ENCODE data around the gene ASB4.

The ASB4 gene

DNA sequence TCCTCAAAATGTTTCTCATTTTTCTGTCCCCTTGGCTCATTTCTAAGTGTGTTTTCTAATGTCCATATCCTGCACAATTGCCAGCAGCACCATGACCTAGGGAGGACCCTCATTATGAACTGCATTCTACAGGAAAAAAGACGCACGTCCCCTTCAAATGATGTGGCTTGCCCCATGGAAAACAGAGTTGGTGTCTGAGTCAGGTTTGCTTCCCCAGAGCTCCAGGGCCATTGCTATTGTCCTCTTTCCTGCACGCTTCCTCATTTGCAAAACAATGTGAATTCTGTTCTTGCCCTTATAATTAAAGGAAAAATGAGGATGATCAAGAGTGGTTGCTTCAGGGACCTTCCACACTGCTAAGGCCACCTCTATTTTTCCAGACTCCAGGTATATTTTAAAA, 14.7 kb upstream of the ASB4 start:
- Mint-ChIP-seq H3K27me3 (peaks cover 3% of the 10 kb centered on the region), H3K36me3 (ENCODE audit: low read depth) (no peaks in the 10 kb centered on the region), H3K9me3 (no peaks in the 10 kb centered on the region), H3K4me1 (peaks cover 14% of the 10 kb centered on the region), H3K27ac (no peak overlapping the region), H3K4me3 (no peak overlapping the region)
- ATAC-seq: no peak
- no peak for DNase-seq

DNA sequence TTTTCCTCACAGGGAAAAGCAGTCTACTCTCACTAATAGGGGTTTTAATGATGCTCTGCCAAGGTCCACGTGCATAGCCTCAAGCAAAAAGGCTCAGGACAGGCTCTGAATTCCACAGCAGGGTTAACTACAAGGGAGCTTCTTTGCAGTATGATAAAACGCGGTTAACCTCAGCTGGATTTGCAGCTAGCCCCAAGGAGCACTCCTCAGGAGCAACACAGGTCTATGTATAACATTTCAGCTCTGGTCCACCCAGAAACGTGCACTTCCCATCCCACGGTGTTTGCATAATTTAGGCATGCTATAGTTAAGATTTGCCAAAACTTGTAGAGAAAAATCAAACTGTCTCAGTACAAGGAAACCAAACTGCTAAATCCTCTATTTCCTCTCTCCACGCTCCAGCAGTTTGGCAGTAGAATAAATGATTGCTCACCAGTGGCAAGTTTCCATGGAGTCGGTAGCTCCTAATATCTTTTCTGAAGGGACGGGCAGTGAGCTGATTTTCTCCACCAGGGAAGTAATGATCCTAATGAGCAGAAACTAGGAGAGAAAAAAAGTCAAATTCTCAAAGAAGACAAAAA, 13.1 kb upstream of the ASB4 start:
- no peaks in the 10 kb centered on the region for H3K36me3 Mint-ChIP-seq (ENCODE audit: low read depth)
- H3K4me1 Mint-ChIP-seq: peaks cover 14% of the 10 kb centered on the region
- ATAC-seq (no peak), DNase-seq (no peak)
- no peak overlapping the region for H3K27ac Mint-ChIP-seq
- no peaks in the 10 kb centered on the region for H3K9me3 Mint-ChIP-seq
- H3K4me3 Mint-ChIP-seq: no peak overlapping the region
- H3K27me3 Mint-ChIP-seq: peaks cover 3% of the 10 kb centered on the region

DNA sequence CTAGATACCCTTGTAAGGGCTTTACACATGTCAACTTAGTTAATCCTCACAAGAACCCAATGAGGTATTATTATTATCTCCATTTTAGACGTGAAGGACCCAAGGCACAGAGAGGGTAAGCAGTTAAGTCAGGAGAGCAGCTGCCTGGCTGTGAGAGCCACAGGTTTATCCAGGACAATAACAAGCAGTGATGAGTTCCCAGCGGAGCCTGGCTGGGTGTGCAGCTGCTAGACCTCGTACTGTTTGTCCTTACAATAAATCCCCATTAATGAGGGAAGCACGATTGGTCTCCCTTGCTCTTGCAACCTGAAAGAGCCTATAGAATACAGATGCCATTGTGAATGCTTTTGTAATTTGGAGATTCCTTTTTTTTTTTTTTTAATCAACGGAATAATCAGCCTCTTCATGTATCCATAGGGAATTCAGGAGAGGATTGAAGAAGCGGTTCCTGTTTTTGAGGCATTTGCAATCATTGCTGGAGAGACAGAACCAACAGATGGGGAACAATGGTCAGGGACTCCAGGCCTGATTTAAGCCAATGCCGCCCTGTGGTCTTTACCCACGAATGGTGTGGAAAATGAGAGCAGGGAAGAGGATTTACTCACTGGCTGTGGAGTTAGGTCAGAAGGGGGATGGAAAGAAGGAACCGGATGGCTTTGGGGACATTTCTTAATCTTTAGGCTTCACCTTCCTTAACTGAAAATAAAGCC, 12.3 kb upstream of the ASB4 start:
- DNase-seq (no peak), ATAC-seq (no peak)
- Mint-ChIP-seq H3K27ac (no peak overlapping the region), H3K4me3 (no peak overlapping the region), H3K27me3 (peaks cover 9% of the 10 kb centered on the region), H3K4me1 (peaks cover 14% of the 10 kb centered on the region), H3K9me3 (no peaks in the 10 kb centered on the region), H3K36me3 (ENCODE audit: low read depth) (no peaks in the 10 kb centered on the region)

DNA sequence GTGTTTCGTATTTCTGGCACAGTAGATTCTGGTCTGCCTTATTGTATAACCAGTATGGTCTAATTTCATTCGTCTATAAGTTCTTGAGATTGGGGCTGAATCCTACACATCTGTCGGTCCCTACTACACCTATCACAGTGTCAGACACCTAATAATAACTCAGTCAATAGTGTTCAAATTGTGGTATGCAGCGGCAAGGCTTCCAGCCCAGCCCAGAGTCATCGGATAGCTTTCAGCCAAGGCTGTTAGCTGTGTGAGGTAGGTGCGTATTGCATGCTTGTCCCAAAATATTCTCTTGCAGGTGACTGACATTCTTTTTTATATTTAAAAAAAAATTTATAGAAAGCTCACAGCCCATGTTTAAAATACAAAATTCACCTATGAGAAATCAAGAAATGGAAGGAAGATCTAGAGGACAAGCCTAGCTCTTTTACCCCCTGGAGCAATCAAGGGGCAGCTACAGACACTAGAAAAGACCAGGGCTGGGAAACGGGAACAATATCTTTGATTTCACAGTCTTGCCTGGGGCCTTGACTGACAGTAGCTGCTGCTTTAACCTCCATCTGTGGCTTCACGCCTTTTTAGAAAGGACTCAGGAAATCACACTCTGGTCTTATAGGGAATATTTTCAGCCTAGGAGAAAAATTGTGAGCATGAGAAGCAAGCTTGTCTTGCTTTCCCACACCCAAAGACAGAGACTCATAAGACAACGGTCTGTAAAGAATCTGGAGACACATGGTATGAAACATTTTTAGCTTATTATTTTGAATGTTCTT, 9.5 kb upstream of the ASB4 start:
- Mint-ChIP-seq H3K36me3 (ENCODE audit: low read depth) (no peaks in the 10 kb centered on the region), H3K27me3 (peaks cover 9% of the 10 kb centered on the region), H3K9me3 (no peaks in the 10 kb centered on the region), H3K4me1 (no peaks in the 10 kb centered on the region), H3K4me3 (no peak overlapping the region), H3K27ac (no peak overlapping the region)
- DNase-seq (no peak), ATAC-seq (no peak)

DNA sequence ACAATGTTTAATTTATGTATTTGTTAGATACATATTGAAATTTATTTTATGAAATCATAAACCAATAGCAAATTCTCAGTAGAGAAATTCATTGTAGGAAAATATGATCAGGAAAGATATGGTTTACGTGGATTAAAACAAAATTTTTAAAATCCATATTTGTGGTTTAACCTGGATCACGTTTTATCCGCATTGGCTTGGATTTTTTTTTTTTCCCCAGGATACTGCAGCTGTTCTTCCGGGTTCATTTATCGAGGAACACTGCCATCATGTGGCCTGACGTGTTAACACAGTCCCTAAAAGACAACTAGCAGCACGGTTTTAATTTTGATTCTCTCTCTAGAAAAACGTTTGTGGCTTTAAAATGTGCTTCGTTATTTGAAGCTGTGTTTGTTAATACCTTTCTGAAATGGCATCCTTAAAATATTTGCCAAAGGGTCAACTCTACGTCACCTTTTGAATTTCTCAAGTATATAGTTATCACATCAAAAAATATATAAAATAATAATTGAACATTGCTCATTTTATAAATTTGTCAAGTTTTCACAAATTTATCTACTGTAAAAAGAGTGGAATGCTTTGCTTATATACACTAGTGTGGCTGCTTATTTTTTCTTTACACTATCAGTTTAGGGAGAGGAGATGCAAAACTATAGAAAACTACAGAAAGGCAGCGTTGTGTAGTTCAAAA, 8.7 kb upstream of the ASB4 start:
- no peaks in the 10 kb centered on the region for H3K4me1 Mint-ChIP-seq

DNA sequence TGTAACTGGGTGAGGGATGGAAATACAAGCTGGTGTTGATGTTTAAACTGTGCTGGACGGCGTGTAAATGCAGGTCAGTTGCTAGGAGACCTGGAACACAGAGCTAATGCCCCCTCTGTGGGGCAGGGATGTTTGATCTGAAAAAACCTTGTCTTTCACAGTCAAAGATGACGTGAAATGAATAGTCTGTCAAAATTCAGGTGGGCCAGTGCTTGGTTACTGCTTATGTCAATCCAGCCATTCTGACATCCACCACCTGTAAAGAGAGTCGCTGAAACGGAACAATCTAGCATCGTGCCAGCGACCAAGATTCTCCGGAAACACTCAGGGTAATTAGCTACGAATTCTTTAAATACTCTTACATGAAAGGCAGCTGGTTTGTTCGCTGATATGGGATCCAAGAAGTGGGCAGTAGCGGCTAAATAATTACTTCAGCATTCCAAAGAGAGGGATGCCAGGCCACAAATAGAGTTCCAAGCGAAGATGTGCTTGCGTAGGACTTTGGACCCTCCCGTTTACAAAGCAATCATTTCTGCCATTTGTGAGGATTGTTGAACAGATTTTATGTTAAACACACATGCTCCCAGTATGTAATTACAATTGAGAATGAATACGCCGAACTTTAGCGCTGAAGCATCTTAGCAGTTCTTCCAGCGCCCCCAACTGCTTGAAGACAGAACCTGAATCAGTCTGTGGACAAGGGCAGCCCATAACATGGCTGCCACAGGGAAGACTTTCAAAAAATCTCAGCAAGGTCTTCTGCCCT, 7.3 kb upstream of the ASB4 start:
- H3K27ac Mint-ChIP-seq: no peak overlapping the region
- peak; percentile 40 for ATAC-seq

More for the DNA sequence above, 8.7 kb upstream of the ASB4 start:
- peak; percentile 30 for DNase-seq
- peaks cover 9% of the 10 kb centered on the region for H3K27me3 Mint-ChIP-seq
- H3K9me3 Mint-ChIP-seq: no peaks in the 10 kb centered on the region
- no peak overlapping the region for H3K27ac Mint-ChIP-seq
- no peaks in the 10 kb centered on the region for H3K36me3 Mint-ChIP-seq (ENCODE audit: low read depth)
- ATAC-seq: no peak
- no peak overlapping the region for H3K4me3 Mint-ChIP-seq

DNA sequence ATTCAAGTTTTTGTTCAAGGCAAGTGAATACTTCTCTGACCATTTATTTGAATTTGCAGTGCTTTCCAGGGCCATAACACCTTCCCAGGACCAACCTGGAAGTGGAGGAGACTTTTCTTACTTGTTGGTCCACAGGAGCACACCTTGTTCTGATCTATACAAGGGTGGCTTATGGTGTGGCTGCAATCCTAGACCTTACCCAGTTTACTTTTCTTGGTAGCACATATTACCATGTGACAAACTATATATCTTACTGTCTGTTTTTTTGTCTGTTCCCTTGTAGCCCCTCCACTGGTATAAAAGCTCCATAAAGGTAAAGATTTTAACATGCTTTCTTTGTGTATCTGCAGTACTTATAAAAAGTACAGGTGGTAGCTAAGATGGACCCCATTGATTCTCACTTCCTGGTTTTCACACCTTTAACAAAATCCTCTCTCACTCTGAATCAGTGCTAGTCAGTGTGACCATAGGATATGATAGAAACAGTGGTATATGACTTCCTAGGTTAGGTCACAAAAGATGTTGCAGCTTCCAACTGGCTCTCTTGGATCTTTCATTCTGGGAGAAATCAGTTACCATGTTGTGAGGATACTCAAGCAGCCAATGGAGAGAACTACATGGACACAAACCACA, 5.6 kb upstream of the ASB4 start:
- no peak for DNase-seq
- Mint-ChIP-seq H3K4me3 (no peak overlapping the region), H3K9me3 (no peaks in the 10 kb centered on the region), H3K27me3 (peaks cover 14% of the 10 kb centered on the region), H3K4me1 (no peaks in the 10 kb centered on the region), H3K36me3 (ENCODE audit: low read depth) (no peaks in the 10 kb centered on the region), H3K27ac (no peak overlapping the region)
- no peak for ATAC-seq

More for the DNA sequence above, 7.3 kb upstream of the ASB4 start:
- Mint-ChIP-seq H3K36me3 (ENCODE audit: low read depth) (no peaks in the 10 kb centered on the region), H3K4me3 (no peak overlapping the region), H3K9me3 (no peaks in the 10 kb centered on the region), H3K27me3 (peaks cover 14% of the 10 kb centered on the region), H3K4me1 (no peaks in the 10 kb centered on the region)
- DNase-seq: no peak

DNA sequence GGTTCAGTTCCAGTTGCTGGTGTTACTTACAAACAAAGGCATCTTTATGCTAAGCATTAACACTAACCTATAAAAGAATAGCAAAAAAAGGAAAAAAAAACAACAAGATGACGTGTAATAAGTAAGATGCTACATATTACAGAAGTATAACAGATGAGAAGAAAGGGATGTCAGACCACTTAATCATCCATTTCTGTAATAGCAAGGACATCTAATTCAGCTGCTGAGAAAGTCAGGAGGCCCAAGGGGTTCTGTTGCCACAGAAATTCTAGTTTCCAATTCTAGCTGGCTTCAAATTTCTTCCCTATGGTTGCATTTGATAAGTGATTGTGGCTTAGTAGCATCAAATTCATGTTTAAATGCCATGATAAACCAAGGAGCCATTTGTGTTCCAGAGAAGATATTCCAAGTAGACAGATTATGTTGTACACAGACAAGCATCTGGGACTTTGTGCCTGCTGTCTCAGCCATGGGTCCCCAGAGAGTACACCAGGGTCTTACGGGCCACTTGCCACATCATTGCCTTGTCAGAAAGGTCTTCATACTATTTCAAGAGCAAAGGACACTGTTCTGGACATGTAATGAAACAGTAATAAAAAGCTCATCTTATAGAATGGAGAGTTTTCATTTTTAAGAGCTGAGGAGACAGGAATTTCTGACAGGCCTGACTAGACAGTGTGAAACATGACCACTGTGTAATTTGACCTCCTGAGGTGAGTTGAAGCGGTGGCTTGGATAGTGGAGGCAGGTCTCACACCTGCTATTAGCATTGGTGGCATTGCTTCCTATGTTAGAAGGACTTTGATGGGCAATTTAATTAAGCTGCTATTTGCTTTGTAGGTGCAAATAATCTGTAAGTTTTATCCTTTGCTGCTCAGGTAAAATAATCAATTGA, 4.2 kb upstream of the ASB4 start:
- no peak overlapping the region for H3K4me3 Mint-ChIP-seq
- H3K36me3 Mint-ChIP-seq (ENCODE audit: low read depth): no peaks in the 10 kb centered on the region
- no peaks in the 10 kb centered on the region for H3K4me1 Mint-ChIP-seq
- ATAC-seq: no peak
- H3K27me3 Mint-ChIP-seq: peaks cover 16% of the 10 kb centered on the region
- H3K9me3 Mint-ChIP-seq: no peaks in the 10 kb centered on the region
- no peak overlapping the region for H3K27ac Mint-ChIP-seq
- no peak for DNase-seq

DNA sequence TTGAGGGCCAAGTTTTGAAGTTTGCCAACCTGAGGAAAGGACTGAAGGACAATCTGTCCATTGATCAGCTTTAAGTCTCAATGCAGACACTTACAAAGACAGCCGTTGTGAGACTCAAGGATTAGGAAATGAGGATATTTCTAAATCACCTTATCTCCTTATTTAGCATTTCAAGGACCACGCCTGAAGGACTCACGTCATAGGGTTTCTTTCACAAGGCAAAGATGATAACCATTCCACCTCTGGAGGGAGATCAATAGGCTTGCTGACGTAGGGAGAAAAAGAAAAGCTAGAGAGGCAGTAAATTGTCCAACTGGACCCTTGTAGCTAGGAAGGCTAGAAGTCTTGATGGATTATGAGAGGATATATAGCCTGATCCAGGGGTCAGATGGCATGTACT, 3.3 kb upstream of the ASB4 start:
- Mint-ChIP-seq H3K4me3 (no peak overlapping the region), H3K36me3 (ENCODE audit: low read depth) (no peaks in the 10 kb centered on the region), H3K27me3 (peaks cover 14% of the 10 kb centered on the region), H3K4me1 (no peaks in the 10 kb centered on the region), H3K27ac (no peak overlapping the region), H3K9me3 (no peaks in the 10 kb centered on the region)
- DNase-seq (no peak), ATAC-seq (no peak)

DNA sequence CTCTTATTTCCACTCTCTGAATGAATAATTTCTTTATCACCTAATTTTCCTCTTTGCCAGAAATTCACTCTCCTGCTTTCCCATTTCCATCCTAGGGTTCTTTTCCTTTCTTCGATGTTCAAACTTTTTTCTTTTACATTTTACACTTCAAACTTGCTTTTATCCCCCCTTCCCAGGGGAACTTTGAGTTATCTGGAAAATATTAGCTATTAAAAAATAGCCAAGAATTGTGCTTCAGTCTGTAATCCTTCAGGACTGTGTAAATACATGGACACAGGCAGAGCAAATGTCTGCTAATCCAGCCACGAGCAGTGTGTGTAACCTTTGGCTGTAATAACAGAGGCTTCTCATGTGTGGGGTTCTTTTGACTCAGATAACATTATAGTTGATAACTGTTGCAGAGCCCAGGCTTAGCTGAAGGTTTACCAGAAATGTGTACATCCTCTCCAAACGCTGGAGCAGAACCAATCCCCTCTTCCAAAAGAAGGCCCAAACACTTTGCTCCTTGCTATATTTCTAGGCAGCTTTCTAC, 4.6 kb downstream of the ASB4 start:
- no peak overlapping the region for H3K4me3 Mint-ChIP-seq
- no peaks in the 10 kb centered on the region for H3K36me3 Mint-ChIP-seq (ENCODE audit: low read depth)
- no peak overlapping the region for H3K27ac Mint-ChIP-seq

DNA sequence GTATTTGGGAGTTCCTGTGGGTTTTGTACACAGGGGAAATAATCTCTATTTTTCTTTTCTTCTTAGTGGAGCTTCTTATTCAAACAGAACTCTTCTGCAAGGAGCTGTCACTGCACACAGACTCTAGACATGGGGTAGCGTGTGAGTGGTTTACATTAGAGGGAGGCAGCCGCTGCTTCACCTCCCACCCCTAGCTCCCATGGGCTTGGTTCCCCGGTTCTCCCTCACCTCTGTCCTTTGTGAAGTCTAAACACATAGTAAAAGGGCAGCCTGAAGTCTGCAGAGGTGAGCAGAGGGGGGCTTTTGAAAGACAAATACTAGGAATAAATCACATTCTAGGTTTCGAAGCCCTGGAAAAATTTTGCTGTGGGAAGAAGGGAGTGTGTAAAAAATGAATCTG, 5.5 kb downstream of the ASB4 start:
- no peaks in the 10 kb centered on the region for H3K9me3 Mint-ChIP-seq
- ATAC-seq: no peak
- no peaks in the 10 kb centered on the region for H3K4me1 Mint-ChIP-seq
- H3K27me3 Mint-ChIP-seq: peaks cover 5% of the 10 kb centered on the region
- DNase-seq: no peak
- H3K27ac Mint-ChIP-seq: no peak overlapping the region
- no peak overlapping the region for H3K4me3 Mint-ChIP-seq
- no peaks in the 10 kb centered on the region for H3K36me3 Mint-ChIP-seq (ENCODE audit: low read depth)

More for the DNA sequence above, 4.6 kb downstream of the ASB4 start:
- Mint-ChIP-seq H3K27me3 (peaks cover 5% of the 10 kb centered on the region), H3K9me3 (no peaks in the 10 kb centered on the region), H3K4me1 (no peaks in the 10 kb centered on the region)
- no peak for DNase-seq
- no peak for ATAC-seq

DNA sequence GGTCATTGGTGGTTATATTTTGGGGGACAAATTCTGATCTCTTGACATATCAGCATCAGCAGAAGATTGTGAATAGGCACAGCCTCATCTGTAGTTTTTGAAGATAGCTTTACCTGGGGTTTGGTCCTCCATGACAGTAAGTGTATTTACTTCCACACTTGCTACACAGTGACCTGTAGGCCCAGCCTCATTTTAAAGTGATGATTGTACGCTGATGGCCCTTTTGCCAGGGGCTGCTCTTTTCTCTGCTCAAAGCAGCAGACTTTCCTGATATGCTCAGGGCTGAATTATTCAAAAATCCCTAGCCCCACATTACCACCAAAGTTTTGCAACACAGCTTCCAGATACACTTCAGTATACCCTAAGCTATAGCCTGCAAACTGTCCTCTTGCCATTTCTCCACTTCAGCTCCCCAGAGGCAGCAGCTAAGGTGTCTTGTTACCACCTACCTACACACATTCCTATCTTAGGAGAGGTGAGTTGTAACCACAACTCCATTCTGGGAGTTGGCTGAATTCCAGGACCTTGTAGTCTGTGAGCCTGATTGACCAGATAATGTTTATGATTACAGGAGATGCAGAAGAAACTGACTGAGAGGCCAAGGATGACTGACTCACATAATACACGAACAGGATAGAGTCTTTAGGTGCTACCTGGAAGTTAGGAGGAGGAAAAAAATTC, 6.0 kb downstream of the ASB4 start:
- H3K36me3 Mint-ChIP-seq (ENCODE audit: low read depth): no peaks in the 10 kb centered on the region
- DNase-seq: no peak
- no peak overlapping the region for H3K4me3 Mint-ChIP-seq
- peaks cover 3% of the 10 kb centered on the region for H3K27me3 Mint-ChIP-seq
- no peaks in the 10 kb centered on the region for H3K9me3 Mint-ChIP-seq
- no peaks in the 10 kb centered on the region for H3K4me1 Mint-ChIP-seq
- no peak overlapping the region for H3K27ac Mint-ChIP-seq
- no peak for ATAC-seq
